K562 (cell line): ENCODE results near the gene DNAJC11. TPM values are rescaled to one million over a fixed set of nuclear protein-coding genes. Genes with fewer than 3 reads are reported as not detected.
A peak's percentile ranks its signal among the peaks of the same experiment; 100 is the strongest.

Source experiments
- ATAC-seq: fragments of 200-7000 bp; cut with Tn5 transposase; 3 replicates; pipeline ENCODE4 v1.9.1; 2020; ENCODE audit warnings: moderate library complexity
- BruUV-seq: library from RNA; stranded (reverse); fragments of 400-500 nt; replicated peaks from 2 replicates; lab custom pipeline; 2021; lab: Mats Ljungman, UMichigan
- CTCF ChIA-PET: fragments of 300-600 bp; formaldehyde crosslinking; extraction: SDS; loops from one replicate; lab custom pipeline; 2021; ENCODE audit warnings: low intra/inter-chr PET ratio; lab: Yijun Ruan, JAX
- POLR2A ChIA-PET: fragments of 300-600, 350-650 bp; sonication (Branson Sonifier 250); formaldehyde crosslinking; extraction: SDS; loops from one replicate; lab custom pipeline; 2021; ENCODE audit warnings: antibody characterized with exemption, inconsistent platforms; lab: Yijun Ruan, JAX
- DNase-seq, 4 experiments: peaks; one replicate each; pipeline versions ENCODE4 v3.0.0 to v3.0.0-alpha.2; 2011 to 2018; ENCODE audit warnings: low spot score in 3 of 4, mixed read lengths in 3 of 4; ENCODE audit errors: extremely low read depth in 1 of 4
- FAIRE-seq: peaks from 2 replicates; lab custom pipeline; 2011; peaks lifted over from hg19 to GRCh38; lab: Jason Lieb, UNC
- H2AFZ ChIP-seq: 2 replicates; pipeline ENCODE4 v1.6.0; 2011; ENCODE audit warnings: low read depth, low read length, control low read depth, inconsistent platforms
- H3K27ac ChIP-seq: fragments of 200-600 bp; 3 replicates; pipeline ENCODE4 v1.8.0; 2011; ENCODE audit warnings: low read depth, mild to moderate bottlenecking, control low read depth, inconsistent platforms, low read length, moderate library complexity, mixed read lengths; ENCODE audit errors: extremely low read depth
- H3K27me3 ChIP-seq, 2 experiments: fragments of 300-600 bp in 1 of 2; 2 replicates in 1 of 2; 3 replicates in 1 of 2; pipeline versions ENCODE4 v1.6.0 to v1.8.0; 2011; ENCODE audit warnings: inconsistent platforms in 2 of 2, low read length in 2 of 2, mild to moderate bottlenecking in 1 of 2, mixed read lengths in 1 of 2, moderate library complexity in 1 of 2; ENCODE audit not compliant: control insufficient read depth in 2 of 2, insufficient read depth in 2 of 2
- H3K36me3 ChIP-seq: fragments of 300-600 bp; 3 replicates; pipeline ENCODE4 v1.8.0; 2011; ENCODE audit warnings: mild to moderate bottlenecking, low read length, inconsistent platforms; ENCODE audit not compliant: control insufficient read depth, insufficient read depth
- H3K4me1 ChIP-seq, 2 experiments: fragments of 200-600 bp in 1 of 2; replicated peaks in 1 of 2; 2 replicates in 1 of 2; 3 replicates in 1 of 2; pipeline versions ENCODE4 v1.5.1 to v1.8.0; 2011; ENCODE audit warnings: inconsistent platforms in 2 of 2, low read length in 2 of 2, mild to moderate bottlenecking in 1 of 2, mixed read lengths in 1 of 2, moderate library complexity in 1 of 2; ENCODE audit not compliant: control insufficient read depth in 2 of 2, insufficient read depth in 2 of 2
- H3K4me2 ChIP-seq: 2 replicates; pipeline ENCODE4 v1.6.1; 2011; ENCODE audit warnings: low read length, control low read depth, inconsistent platforms, mixed read lengths; ENCODE audit not compliant: insufficient read depth
- H3K4me3 ChIP-seq: fragments of 200-600 bp; sonication (generic), shearing (Covaris generic); 2 replicates; pipeline ENCODE4 v1.5.1; 2016; ENCODE audit warnings: control low read depth, inconsistent platforms
- H3K79me2 ChIP-seq: fragments of 200-600 bp; 3 replicates; pipeline ENCODE4 v1.8.0; 2011; ENCODE audit warnings: low read length, inconsistent platforms; ENCODE audit not compliant: control insufficient read depth, insufficient read depth
- H3K9ac ChIP-seq, 2 experiments: 2 replicates each; pipeline versions ENCODE4 v1.6.0 to v1.6.1; 2011; ENCODE audit warnings: low read depth in 2 of 2, low read length in 2 of 2, control low read depth in 1 of 2, inconsistent platforms in 1 of 2, mild to moderate bottlenecking in 1 of 2, mixed read lengths in 1 of 2; ENCODE audit not compliant: insufficient read depth in 1 of 2
- H3K9me1 ChIP-seq: one replicate; pipeline ENCODE4 v1.6.0; 2011; ENCODE audit warnings: inconsistent platforms, mild to moderate bottlenecking, low read length, moderate library complexity; ENCODE audit not compliant: control insufficient read depth, insufficient read depth
- H3K9me3 ChIP-seq: replicated peaks from 2 replicates; pipeline ENCODE4 v1.5.1; 2011; ENCODE audit warnings: low read depth, low read length, inconsistent platforms; ENCODE audit not compliant: control insufficient read depth, insufficient read depth
- H4K20me1 ChIP-seq: replicated peaks from 2 replicates; pipeline ENCODE4 v1.6.1; 2011; ENCODE audit warnings: low read length, inconsistent platforms, mixed read lengths; ENCODE audit not compliant: control insufficient read depth, insufficient read depth
- BRF1 ChIP-seq: IDR thresholded peaks from 3 replicates; pipeline ENCODE4 v1.6.1; 2011; ENCODE audit warnings: borderline replicate concordance, mild to moderate bottlenecking; ENCODE audit not compliant: insufficient read length; ENCODE audit errors: extremely low read depth
- GABPA ChIP-seq: fragments of 200-800 bp; sonication (Bioruptor generic); conservative IDR thresholded peaks from 2 replicates; pipeline ENCODE4 v1.6.1; 2016; ENCODE audit warnings: low read depth, missing genetic modification characterization, missing compliant biosample characterization
- KAT8 ChIP-seq: fragments of 450-650 bp; IDR thresholded peaks from 2 replicates; pipeline ENCODE4 v1.6.1; 2016; ENCODE audit warnings: low read depth, mild to moderate bottlenecking
- KHSRP ChIP-seq: fragments of 450-650 bp; IDR thresholded peaks from 2 replicates; pipeline ENCODE4 v1.6.1; 2017
- MIER1 ChIP-seq: fragments of 450-650 bp; IDR thresholded peaks from 2 replicates; pipeline ENCODE4 v1.6.1; 2016; ENCODE audit warnings: antibody characterized with exemption, mild to moderate bottlenecking, low read depth
- MYNN ChIP-seq, 2 experiments: sonication (generic); formaldehyde crosslinking in 1 of 2; IDR thresholded peaks; 2 replicates each; pipeline versions ENCODE4 v1.5.0 to v1.6.1; 2016 to 2020; ENCODE audit warnings: antibody characterized with exemption in 1 of 2, missing genetic modification reagents in 1 of 2
- NFATC3 ChIP-seq: fragments of 450-650 bp; IDR thresholded peaks from 2 replicates; pipeline ENCODE4 v1.6.1; 2017; ENCODE audit warnings: mild to moderate bottlenecking
- NFIC ChIP-seq: fragments of 450-650 bp; IDR thresholded peaks from 2 replicates; pipeline ENCODE4 v1.6.1; 2017; ENCODE audit warnings: mild to moderate bottlenecking, inconsistent platforms
- POLR3G ChIP-seq: IDR thresholded peaks from 2 replicates; pipeline ENCODE4 v1.6.1; 2011; ENCODE audit not compliant: insufficient read length, insufficient replicate concordance; ENCODE audit errors: extremely low read depth
- SIN3B ChIP-seq: fragments of 450-650 bp; IDR thresholded peaks from 2 replicates; pipeline ENCODE4 v1.6.1; 2017; ENCODE audit warnings: low read depth, mild to moderate bottlenecking, moderate library complexity
- SPI1 ChIP-seq: IDR thresholded peaks from 2 replicates; pipeline ENCODE4 v1.6.1; 2011; ENCODE audit warnings: low read depth, low read length, control low read depth, borderline replicate concordance
- TOE1 ChIP-seq, 2 experiments: fragments of 450-650 bp in 1 of 2; sonication (generic) in 1 of 2; formaldehyde crosslinking in 1 of 2; IDR thresholded peaks; 2 replicates each; pipeline versions ENCODE4 v1.7.1 to v1.8.0; 2016 to 2022; ENCODE audit warnings: borderline replicate concordance in 2 of 2, mild to moderate bottlenecking in 2 of 2, antibody characterized with exemption in 1 of 2, inconsistent platforms in 1 of 2, low read depth in 1 of 2, missing genetic modification reagents in 1 of 2, moderate library complexity in 1 of 2
- ZBTB26 ChIP-seq: fragments of 450-650 bp; formaldehyde crosslinking; IDR thresholded peaks from 2 replicates; pipeline ENCODE4 v1.4.0; 2022; ENCODE audit warnings: missing genetic modification characterization
- ZNF780A ChIP-seq: fragments of 250-450 bp; sonication (Bioruptor Pico); IDR thresholded peaks from 2 replicates; pipeline ENCODE4 v1.5.0; 2021; ENCODE audit warnings: mild to moderate bottlenecking
- ZSCAN32 ChIP-seq: fragments of 450-650 bp; formaldehyde crosslinking; IDR thresholded peaks from 2 replicates; pipeline ENCODE4 v1.4.0; 2020; ENCODE audit warnings: mild to moderate bottlenecking, moderate library complexity
- WGBS: fragments of 100-300 bp; shearing (Covaris generic); methylation state at CpG from one replicate; pipeline ENCODE4 v1.1.6; 2016; ENCODE audit warnings: low coverage, mixed read lengths; ENCODE audit not compliant: insufficient coverage; ENCODE audit errors: missing lambda C conversion rate; 5-methylcytosine and 5-hydroxymethylcytosine counted together
- in situ Hi-C: fragments of 300-500 bp; cut with MboI; formaldehyde crosslinking; loops from 4 replicates; pipeline ENCODE4 v1.15.0; 2018; ENCODE audit warnings: inconsistent platforms, mixed read lengths
- intact Hi-C: fragments of 100-400 bp; cut with micrococcal nuclease; formaldehyde crosslinking; loops from 2 replicates; pipeline ENCODE4 v1.14.2; 2022
- polyA plus RNA-seq, 8 experiments: library from polyadenylated mRNA; depleted of rRNA in 4 of 8; stranded (reverse) in 5 of 8; unstranded in 3 of 8; fragments of >200 nt; fragmentation: Nextera tagmentation in 2 of 8; fragmentation: Illumina TruSeq in 1 of 8; extraction: Ambion mirVana in 2 of 8; extraction: Trizol in 1 of 8; gene quantifications; 2 replicates each; pipeline versions ENCODE4 v1.2.1 to v1.2.3, GENCODE V29; 2011 to 2014; ENCODE audit warnings: inconsistent platforms in 1 of 8, missing spikeins in 1 of 8
- total RNA-seq, 7 experiments: library from RNA; depleted of rRNA in 6 of 7; stranded (reverse); fragments of >200 nt in 6 of 7; fragmentation: Illumina TruSeq in 2 of 7; extraction: Trizol in 2 of 7; gene quantifications; 2 replicates each; pipeline versions ENCODE4 v1.2.1 to v1.2.3, GENCODE V29; 2011 to 2021; ENCODE audit warnings: low replicate concordance in 1 of 7
- TF ChIP-seq, protein P1 (sequence below): sonication (generic); formaldehyde crosslinking; IDR thresholded peaks from 2 replicates; pipeline ENCODE4 v1.8.0; 2022; ENCODE audit warnings: mild to moderate bottlenecking, missing genetic modification reagents
- TF ChIP-seq, protein P2 (sequence below): fragments of 450-650 bp; formaldehyde crosslinking; IDR thresholded peaks from 2 replicates; pipeline ENCODE4 v1.4.0; 2020; ENCODE audit warnings: mild to moderate bottlenecking, moderate library complexity

Gene DNAJC11
- total and polyA plus RNA-seq, 9 of the 15 experiments (the other 6 are each of a cell fraction or from before 2014, with no cell fraction given) = 14.1 to 123 (median 76.6) TPM

- Histone ChIP-seq H2AFZ (no peak overlapping the region), H3K27ac (no peak overlapping the region), H3K4me2 (no peak overlapping the region), H3K79me2 (peaks cover 43% of the 10 kb centered on the region), H3K9me1 (no peaks in the 10 kb centered on the region), H3K9me3 (no peaks in the 10 kb centered on the region), H3K27me3 (no peaks in the 10 kb centered on the region), H3K4me3 (no peak overlapping the region), H3K9ac (0 out of 4 replicates have a peak overlapping the region, but pooled peaks of 1 of the 2 experiments have one; percentile 50), H4K20me1 (peaks cover 19% of the 10 kb centered on the region; the same call in 1 of the 2 replicates), H3K4me1 (peaks cover 12 to 42% of the 10 kb centered on the region in 2 experiments; a peak in 4 of 5 replicates), H3K36me3 (peaks cover 71% of the 10 kb centered on the region)
- intact Hi-C loops = loop anchor here (2.0 kb wide), 1 partner anchor 14 kb away; the partner anchor contains the start of gene PHF13
- ATAC-seq (no peak), FAIRE-seq (no peak), DNase-seq (no peak)
- 94% methylated on average over 9 of the region's 9 CpGs for WGBS
- POLR2A ChIA-PET = interaction anchor here (1.3 to 2.1 kb wide), 2 partner anchors 11 to 23 kb away, joined by 6 read pairs; no protein-coding TSS in a partner anchor
- CTCF ChIA-PET = no interaction called here
- in situ Hi-C loops = no loop called here
- no TSS peak for BruUV-seq
- TF ChIP-seq, protein P1, sequence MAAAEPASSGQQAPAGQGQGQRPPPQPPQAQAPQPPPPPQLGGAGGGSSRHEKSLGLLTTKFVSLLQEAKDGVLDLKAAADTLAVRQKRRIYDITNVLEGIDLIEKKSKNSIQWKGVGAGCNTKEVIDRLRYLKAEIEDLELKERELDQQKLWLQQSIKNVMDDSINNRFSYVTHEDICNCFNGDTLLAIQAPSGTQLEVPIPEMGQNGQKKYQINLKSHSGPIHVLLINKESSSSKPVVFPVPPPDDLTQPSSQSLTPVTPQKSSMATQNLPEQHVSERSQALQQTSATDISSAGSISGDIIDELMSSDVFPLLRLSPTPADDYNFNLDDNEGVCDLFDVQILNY (CRISPR knock-in tag) = no peak
- TF ChIP-seq MIER1 (no peak), NFIC (no peak), MYNN (IDR thresholded peaks at IDR 0.05) (no peak), MYNN (CRISPR knock-in tag; IDR thresholded peaks at IDR 0.05) (no peak), NFATC3 (no peak), BRF1 (no peak), ZSCAN32 (CRISPR knock-in tag) (no peak), SPI1 (no peak), KAT8 (no peak), GABPA (tag) (no peak), TOE1 (IDR thresholded peaks at IDR 0.05; ENCODE audit: borderline replicate concordance) (no peak), TOE1 (CRISPR knock-in tag; IDR thresholded peaks at IDR 0.05; ENCODE audit: borderline replicate concordance, low read depth) (no peak), POLR3G (no peak), ZBTB26 (CRISPR knock-in tag) (no peak), ZNF780A (no peak), KHSRP (no peak), SIN3B (no peak)
- TF ChIP-seq, protein P2, sequence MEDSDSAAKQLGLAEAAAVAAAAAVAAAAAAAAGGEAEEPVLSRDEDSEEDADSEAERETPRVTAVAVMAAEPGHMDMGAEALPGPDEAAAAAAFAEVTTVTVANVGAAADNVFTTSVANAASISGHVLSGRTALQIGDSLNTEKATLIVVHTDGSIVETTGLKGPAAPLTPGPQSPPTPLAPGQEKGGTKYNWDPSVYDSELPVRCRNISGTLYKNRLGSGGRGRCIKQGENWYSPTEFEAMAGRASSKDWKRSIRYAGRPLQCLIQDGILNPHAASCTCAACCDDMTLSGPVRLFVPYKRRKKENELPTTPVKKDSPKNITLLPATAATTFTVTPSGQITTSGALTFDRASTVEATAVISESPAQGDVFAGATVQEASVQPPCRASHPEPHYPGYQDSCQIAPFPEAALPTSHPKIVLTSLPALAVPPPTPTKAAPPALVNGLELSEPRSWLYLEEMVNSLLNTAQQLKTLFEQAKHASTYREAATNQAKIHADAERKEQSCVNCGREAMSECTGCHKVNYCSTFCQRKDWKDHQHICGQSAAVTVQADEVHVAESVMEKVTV (CRISPR knock-in tag) = no peak
These were observed 74.6 kb downstream of the DNAJC11 start for GRCh38 chr1:6627031-6627430.
